BE2C (cell line): Measurements from ENCODE around the gene CEBPG.

Experiments used
- DNase-seq: peaks from one replicate; pipeline ENCODE4 v3.0.0-alpha.2; 2020
- H3K27me3 ChIP-seq: fragments of 250-450 bp; sonication (Bioruptor Pico); 2 replicates; pipeline ENCODE4 v1.5.1; 2020; ENCODE audit warnings: mild to moderate bottlenecking
- H3K36me3 ChIP-seq: fragments of 250-450 bp; sonication (Bioruptor Pico); 2 replicates; pipeline ENCODE4 v1.5.1; 2020; ENCODE audit warnings: mild to moderate bottlenecking
- H3K4me1 ChIP-seq: fragments of 250-450 bp; sonication (Bioruptor Pico); 2 replicates; pipeline ENCODE4 v1.5.1; 2020
- H3K4me3 ChIP-seq: 2 replicates; pipeline ENCODE4 v1.5.1; 2011; ENCODE audit warnings: low read depth, low read length
- H3K9me3 ChIP-seq: fragments of 250-450 bp; sonication (Bioruptor Pico); 2 replicates; pipeline ENCODE4 v1.5.1; 2020
- TF ChIP-seq, protein P1 (sequence below): IDR thresholded peaks from 2 replicates; pipeline ENCODE4 v1.5.1; 2012; ENCODE audit warnings: mild to moderate bottlenecking, low read depth, low read length

Gene CEBPG

DNA sequence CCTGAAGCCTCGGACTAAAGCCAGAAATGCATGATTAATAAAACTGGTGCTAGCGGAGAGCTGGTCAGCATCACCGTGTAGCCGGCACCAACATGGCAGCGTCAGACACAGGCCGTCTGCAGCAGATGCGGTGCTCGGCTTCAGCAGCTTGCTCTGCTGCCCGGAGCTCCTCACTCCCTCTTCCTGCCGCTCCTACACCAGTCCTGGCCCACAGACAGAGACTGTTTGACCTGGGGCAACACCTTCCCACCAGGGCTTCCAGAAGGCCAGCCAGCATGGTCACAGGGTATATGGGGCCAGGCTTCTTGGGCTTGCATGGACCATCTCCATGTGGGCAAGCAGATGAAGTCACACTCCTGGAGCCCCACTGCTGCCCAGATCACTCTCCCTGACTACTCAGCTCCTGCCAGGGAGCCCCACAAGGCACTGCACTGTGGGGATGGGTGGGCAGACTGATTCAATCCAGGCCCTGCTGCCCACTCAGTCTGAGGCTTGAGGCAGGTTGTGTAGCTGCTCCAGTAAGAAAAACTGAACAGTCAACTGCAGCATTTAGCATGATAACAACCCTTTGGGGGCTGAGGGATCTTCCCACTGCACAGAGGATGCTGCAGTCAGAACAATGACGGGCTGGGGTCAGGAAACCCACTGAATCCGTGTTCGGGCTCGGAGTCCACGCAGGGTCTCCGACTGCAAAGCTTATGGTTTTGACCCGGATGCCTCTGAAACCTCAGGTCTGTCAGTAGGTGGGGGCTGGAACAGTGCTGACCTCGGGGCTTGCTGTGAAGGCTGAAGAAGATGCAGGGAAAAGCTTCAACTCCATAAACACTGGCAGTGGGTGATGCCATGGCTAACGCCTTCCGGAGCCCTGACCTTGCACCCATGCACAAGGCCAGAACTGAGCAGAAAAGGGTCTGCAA is 45.6 kb downstream of the CEBPG start:
- Histone ChIP-seq H3K27me3 (no peaks in the 10 kb centered on the region), H3K9me3 (no peaks in the 10 kb centered on the region), H3K4me3 (no peak overlapping the region), H3K4me1 (peaks cover 23% of the 10 kb centered on the region), H3K36me3 (no peaks in the 10 kb centered on the region)
- TF ChIP-seq, protein P1, sequence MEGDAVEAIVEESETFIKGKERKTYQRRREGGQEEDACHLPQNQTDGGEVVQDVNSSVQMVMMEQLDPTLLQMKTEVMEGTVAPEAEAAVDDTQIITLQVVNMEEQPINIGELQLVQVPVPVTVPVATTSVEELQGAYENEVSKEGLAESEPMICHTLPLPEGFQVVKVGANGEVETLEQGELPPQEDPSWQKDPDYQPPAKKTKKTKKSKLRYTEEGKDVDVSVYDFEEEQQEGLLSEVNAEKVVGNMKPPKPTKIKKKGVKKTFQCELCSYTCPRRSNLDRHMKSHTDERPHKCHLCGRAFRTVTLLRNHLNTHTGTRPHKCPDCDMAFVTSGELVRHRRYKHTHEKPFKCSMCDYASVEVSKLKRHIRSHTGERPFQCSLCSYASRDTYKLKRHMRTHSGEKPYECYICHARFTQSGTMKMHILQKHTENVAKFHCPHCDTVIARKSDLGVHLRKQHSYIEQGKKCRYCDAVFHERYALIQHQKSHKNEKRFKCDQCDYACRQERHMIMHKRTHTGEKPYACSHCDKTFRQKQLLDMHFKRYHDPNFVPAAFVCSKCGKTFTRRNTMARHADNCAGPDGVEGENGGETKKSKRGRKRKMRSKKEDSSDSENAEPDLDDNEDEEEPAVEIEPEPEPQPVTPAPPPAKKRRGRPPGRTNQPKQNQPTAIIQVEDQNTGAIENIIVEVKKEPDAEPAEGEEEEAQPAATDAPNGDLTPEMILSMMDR: no peak
- DNase-seq: peak; percentile 6

DNA sequence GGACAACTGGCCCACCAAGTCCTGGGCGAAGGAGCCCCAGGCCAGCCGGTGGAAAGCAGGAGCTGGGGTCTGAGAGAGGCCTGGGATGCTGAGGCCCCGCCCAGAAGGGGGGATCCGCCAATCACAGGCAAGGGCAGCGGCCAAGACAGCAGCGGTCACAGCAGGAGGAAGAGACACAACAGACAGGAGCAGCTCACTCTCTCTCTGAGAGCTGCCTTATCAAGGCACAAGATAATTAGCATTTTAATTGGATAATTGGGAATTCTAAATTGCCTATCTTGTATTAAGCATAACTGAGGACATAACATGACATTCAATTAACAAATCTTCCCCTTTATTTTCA is 46.2 kb downstream of the CEBPG start:
- DNase-seq: peak; percentile 88
- Histone ChIP-seq H3K36me3 (no peaks in the 10 kb centered on the region), H3K4me3 (no peak overlapping the region), H3K9me3 (no peaks in the 10 kb centered on the region), H3K27me3 (no peaks in the 10 kb centered on the region), H3K4me1 (peaks cover 20% of the 10 kb centered on the region)
- TF ChIP-seq, protein P1: no peak

DNA sequence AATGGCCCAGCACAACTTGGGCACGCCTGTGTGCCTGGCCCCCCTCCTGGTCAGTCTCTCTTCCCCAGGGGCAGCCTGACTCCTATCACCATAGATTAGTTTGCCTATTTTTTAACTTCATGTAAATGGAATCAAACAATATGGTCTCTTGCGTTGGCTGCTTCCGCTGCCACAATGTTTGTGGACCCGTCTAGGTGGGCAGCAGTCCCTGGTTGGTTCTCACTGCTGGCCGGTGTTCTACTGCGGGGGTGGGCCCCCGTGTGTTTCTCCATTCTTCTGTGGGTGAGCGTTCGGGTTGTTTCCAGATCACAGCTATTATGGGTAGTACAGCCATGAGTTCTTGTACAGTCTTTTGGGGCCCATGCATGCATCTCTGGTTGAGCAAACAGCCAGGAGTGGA is 47.3 kb downstream of the CEBPG start:
- Histone ChIP-seq H3K4me3 (no peak overlapping the region), H3K36me3 (no peaks in the 10 kb centered on the region), H3K27me3 (no peaks in the 10 kb centered on the region), H3K4me1 (peaks cover 16% of the 10 kb centered on the region), H3K9me3 (no peaks in the 10 kb centered on the region)
- TF ChIP-seq, protein P1: no peak
- DNase-seq: no peak

DNA sequence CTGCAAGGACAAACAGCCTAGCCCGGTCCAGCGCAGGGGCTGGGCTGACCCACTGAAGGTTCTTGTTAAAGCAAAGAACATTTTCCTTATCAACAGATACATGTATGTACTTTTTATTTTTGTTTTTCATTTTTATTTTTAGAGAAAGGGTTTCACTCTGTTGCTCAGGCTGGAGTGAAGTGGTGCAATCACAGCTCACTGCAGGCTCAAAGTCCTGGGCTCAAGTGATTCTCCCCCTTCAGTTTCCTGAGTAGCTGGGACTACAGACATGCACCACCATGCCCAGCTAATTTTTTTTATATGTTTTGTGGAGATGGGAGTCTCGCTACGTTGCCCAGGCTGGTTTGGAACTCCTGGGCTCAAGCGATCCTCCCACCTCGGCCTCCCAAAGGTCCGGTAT is 47.9 kb downstream of the CEBPG start:
- Histone ChIP-seq H3K9me3 (no peaks in the 10 kb centered on the region), H3K27me3 (no peaks in the 10 kb centered on the region), H3K36me3 (no peaks in the 10 kb centered on the region), H3K4me1 (peaks cover 15% of the 10 kb centered on the region), H3K4me3 (no peak overlapping the region)
- TF ChIP-seq, protein P1: no peak
- no peak for DNase-seq

DNA sequence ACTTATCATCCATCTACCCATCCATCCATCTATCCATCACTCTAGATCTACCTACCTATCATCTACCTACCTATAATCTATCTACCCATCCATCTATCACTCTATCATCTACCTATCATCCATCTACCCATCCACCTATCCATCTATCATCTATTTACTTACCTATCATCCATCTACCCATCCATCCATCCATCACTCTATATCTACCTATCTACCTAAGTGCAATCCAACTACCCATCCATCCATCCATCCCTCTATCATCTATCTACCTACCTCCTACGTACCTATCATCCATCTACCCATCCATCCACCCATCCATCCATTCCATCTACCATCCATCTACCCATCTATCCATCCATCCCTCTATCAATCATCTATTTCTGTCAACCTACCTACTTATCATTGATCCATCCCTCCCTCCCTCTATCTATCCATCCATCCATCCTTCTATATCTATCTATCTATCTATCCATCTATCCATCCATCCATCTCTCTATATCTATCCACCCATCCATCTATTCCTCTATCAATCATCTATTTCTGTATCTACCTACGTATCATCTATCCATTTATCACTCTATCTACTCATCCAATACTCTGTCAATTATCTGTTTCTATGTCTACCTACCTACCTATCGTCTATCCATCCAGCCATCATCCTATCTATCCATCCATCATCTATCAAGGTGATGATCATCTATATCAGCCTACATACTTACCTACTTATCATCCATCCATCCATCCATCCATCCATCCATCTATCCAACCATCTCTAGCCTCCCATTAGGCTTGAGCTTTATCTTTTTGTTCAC is 49.1 kb downstream of the CEBPG start:
- Histone ChIP-seq H3K4me3 (no peak overlapping the region), H3K36me3 (no peaks in the 10 kb centered on the region), H3K27me3 (no peaks in the 10 kb centered on the region), H3K9me3 (no peaks in the 10 kb centered on the region), H3K4me1 (peaks cover 6% of the 10 kb centered on the region)
- DNase-seq: no peak
- TF ChIP-seq, protein P1: no peak
